Transverse colon (tissue), 4 donors: Measurements from ENCODE around the gene HTT. TPM values are rescaled to one million over a fixed set of nuclear protein-coding genes. Genes with fewer than 3 reads are reported as not detected.

Source experiments
- DNase-seq: peaks from one replicate; pipeline ENCODE4 v3.0.0-alpha.2; 2019
- H3K27ac ChIP-seq, 4 donors: fragments of 200-600 bp; sonication (generic); 2 replicates each; pipeline ENCODE4 v1.5.1; 2016 to 2018; ENCODE audit warnings: inconsistent platforms in 4 of 4
- H3K27me3 ChIP-seq: fragments of 200-600 bp; sonication (generic); 2 replicates; pipeline ENCODE4 v1.5.1; 2017; ENCODE audit warnings: inconsistent platforms
- H3K36me3 ChIP-seq, 4 donors: fragments of 200-600 bp; sonication (generic); 2 replicates each; pipeline ENCODE4 v1.5.1; 2017 to 2019; ENCODE audit warnings: inconsistent platforms in 4 of 4
- H3K4me1 ChIP-seq, 4 donors: fragments of 200-600 bp; sonication (generic); 2 replicates each; pipeline ENCODE4 v1.5.1; 2017 to 2020; ENCODE audit warnings: inconsistent platforms in 4 of 4
- H3K4me3 ChIP-seq, 4 donors: fragments of 200-600 bp; sonication (generic); 1 replicate in 1 of 4; 2 replicates in 3 of 4; pipeline versions ENCODE4 v1.5.1 to v1.6.1; 2017 to 2019; ENCODE audit warnings: inconsistent platforms in 4 of 4
- H3K9me3 ChIP-seq, 2 donors: fragments of 200-600 bp; sonication (generic); 2 replicates each; pipeline ENCODE4 v1.5.1; 2017 to 2019; ENCODE audit warnings: inconsistent platforms in 2 of 2
- CTCF ChIP-seq, 5 experiments: fragments of 200-600 bp in 3 of 5; fragments of 450-650 bp in 2 of 5; sonication (generic) in 3 of 5; IDR thresholded peaks; 1 replicate in 2 of 5; 2 replicates in 3 of 5; pipeline ENCODE4 v1.5.1; 2016 to 2017; ENCODE audit warnings: antibody characterized with exemption in 5 of 5, inconsistent platforms in 3 of 5, mild to moderate bottlenecking in 2 of 5, moderate library complexity in 1 of 5
- EP300 ChIP-seq: sonication (generic); formaldehyde crosslinking; IDR thresholded peaks from one replicate; pipeline ENCODE4 v1.6.1; 2017; ENCODE audit warnings: antibody characterized with exemption, low read depth
- POLR2A ChIP-seq: fragments of 450-650 bp; IDR thresholded peaks from one replicate; pipeline ENCODE4 v1.6.1; 2016; ENCODE audit warnings: antibody characterized with exemption, mild to moderate bottlenecking, moderate library complexity
- POLR2AphosphoS5 ChIP-seq, 3 donors: sonication (generic); formaldehyde crosslinking; IDR thresholded peaks; one replicate each; pipeline ENCODE4 v1.6.1; 2016; ENCODE audit warnings: antibody characterized with exemption in 3 of 3
- WGBS, 2 donors: methylation state at CpG; one replicate each; pipeline ENCODE4 v1.1.5; 2018; ENCODE audit warnings: low coverage in 1 of 2; 5-methylcytosine and 5-hydroxymethylcytosine counted together
- in situ Hi-C, 4 donors: fragments of 200-750 bp; cut with MboI; loops; one replicate each; pipeline versions ENCODE4 v1.15.0 to v1.15.1; 2017; ENCODE audit warnings: low sequenced_read_pairs in 3 of 4, low pct_ligation_motif_present in 1 of 4, low pct_unique_long_range_greater_than_20kb in 1 of 4
- intact Hi-C: fragments of 100-400 bp; cut with DNase I; formaldehyde crosslinking; loops from one replicate; pipeline ENCODE4 v1.15.1; 2023; ENCODE audit warnings: low total_unique reads
- total RNA-seq, 4 donors: library from RNA; depleted of rRNA; stranded (reverse); fragments of >200 nt; gene quantifications; one replicate each; pipeline ENCODE4 v1.1.0, GENCODE V29; 2016

HTT gene
- total RNA-seq, 4 donors from 2014 or later: 40.0 to 111 (median 79.4) TPM

DNA sequence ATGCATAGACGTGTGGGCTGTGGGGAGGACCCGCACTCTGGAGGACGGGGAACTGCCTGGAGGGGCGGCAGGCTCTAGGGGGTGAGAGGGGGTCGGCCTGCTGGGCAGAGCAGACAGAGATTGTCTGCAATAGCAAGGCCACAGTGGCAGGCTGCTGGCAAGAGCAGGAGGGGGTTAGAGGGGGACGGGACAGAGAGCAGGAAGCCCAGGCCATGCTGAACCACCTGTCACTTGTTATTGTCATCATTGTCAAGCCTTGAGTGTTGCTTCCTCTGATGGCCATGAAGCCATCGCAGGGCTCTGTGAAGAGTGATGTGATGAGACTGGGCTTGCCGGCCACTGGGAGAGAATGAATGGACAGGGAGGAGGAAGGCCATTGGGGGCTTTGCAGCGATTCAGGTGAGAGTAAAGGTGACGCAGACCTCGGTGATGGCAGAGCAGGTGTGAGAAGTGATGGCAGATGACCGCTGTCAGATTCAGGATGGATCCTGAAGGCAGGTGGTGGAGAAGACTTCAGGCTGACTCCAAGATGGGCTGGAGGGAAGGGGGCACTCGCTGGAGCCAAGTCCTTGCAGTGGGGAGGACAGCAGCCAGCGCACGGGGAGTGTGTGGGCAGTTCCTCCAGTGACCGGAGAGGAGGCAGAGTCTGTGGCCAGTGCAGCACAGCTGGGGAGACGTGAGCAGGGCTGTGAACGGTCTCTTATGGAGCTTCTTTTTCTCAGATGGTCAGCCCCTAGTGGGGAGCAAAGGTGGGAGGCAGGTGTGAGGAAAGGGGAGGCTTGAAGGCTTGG, 43.7 kb upstream of the HTT start:
- Histone ChIP-seq H3K4me3 (no peak overlapping the region), H3K36me3 (no peaks in the 10 kb centered on the region), H3K27me3 (no peaks in the 10 kb centered on the region), H3K4me1 (no peaks in the 10 kb centered on the region), H3K9me3 (no peaks in the 10 kb centered on the region), H3K27ac (no peak overlapping the region)
- intact Hi-C loops: loop anchor here (10.0 kb wide), 1 partner anchor 56 kb away; no protein-coding TSS in a partner anchor
- TF ChIP-seq POLR2A (no peak), CTCF (IDR thresholded peaks at IDR 0.05) (no peak), EP300 (no peak), POLR2AphosphoS5 (IDR thresholded peaks at IDR 0.05) (no peak)
- no peak for DNase-seq
- 60 to 76% methylated on average over 1 to 18 of the region's 18 CpGs for WGBS, 2 donors
- in situ Hi-C loops: no loop called here

DNA sequence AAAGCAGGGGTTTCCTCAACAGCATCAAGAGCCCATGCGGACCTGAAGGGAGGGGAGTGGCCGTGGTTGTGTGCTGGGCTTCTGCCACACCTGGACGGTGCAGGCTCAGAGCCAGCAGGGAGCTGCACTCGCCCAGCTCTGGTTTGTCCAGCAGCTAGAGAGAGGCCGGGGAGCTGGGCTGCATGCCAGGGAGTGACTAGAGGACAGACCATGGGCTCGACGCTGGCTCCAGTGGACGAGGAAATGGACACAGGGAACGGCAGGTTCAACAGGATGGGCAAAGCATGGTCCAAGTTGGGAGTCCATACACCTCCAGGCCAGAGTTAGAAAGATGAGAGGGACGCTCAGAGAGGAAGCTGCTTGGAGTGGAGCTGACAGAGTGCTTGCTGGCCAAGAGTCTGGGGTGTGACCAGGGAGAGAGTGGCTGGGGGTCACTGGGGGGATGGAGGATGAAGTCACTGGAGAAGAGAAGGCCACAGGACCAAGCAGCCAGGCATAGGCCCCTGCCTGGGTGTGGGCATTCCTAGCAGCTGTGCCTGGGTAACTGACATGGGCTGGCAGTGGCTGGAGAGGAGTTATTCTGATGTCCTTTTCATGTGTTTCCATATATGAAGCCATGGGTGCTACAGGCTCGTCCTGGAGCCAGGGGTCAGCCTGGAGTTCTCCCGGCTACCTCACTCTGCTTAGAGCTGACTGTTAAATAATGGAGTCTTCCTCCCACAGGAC, 43.0 kb upstream of the HTT start:
- Histone ChIP-seq H3K36me3 (no peaks in the 10 kb centered on the region), H3K27me3 (no peaks in the 10 kb centered on the region), H3K9me3 (no peaks in the 10 kb centered on the region), H3K4me3 (no peak overlapping the region), H3K27ac (no peak overlapping the region), H3K4me1 (no peaks in the 10 kb centered on the region)
- in situ Hi-C loops (no loop called here), intact Hi-C loops (loop anchor here (10.0 kb wide), 1 partner anchor 57 kb away; no protein-coding TSS in a partner anchor)
- 56% methylated on average over 12 of the region's 12 CpGs; no CpG with 5 or more reads in 1 of the 2 donors for WGBS, 2 donors
- no peak for DNase-seq
- TF ChIP-seq POLR2AphosphoS5 (IDR thresholded peaks at IDR 0.05) (no peak), EP300 (no peak), CTCF (IDR thresholded peaks at IDR 0.05) (no peak)

GRCh38 chr4:3034231-3034630, 40.2 kb upstream of the HTT start:
- no peaks in the 10 kb centered on the region for H3K27me3 ChIP-seq
- in situ Hi-C loops (no loop called here), intact Hi-C loops (loop anchor here (10.0 kb wide), 1 partner anchor 59 kb away; no protein-coding TSS in a partner anchor)
- H3K9me3 ChIP-seq: no peaks in the 10 kb centered on the region
- H3K27ac ChIP-seq: no peak overlapping the region
- WGBS, 2 donors: 74 to 91% methylated on average over 4 to 8 of the region's 8 CpGs
- no peak overlapping the region for H3K4me3 ChIP-seq
- no peaks in the 10 kb centered on the region for H3K36me3 ChIP-seq
- TF ChIP-seq POLR2AphosphoS5 (IDR thresholded peaks at IDR 0.05) (no peak), POLR2A (no peak), CTCF (IDR thresholded peaks at IDR 0.05) (no peak), EP300 (no peak)
- DNase-seq: no peak
- H3K4me1 ChIP-seq: peaks cover 0 to 13% (median 7%) of the 10 kb centered on the region in 4 donors

- Histone ChIP-seq H3K27me3 (no peaks in the 10 kb centered on the region), H3K4me1 (peaks cover 0 to 13% (median 7%) of the 10 kb centered on the region in 4 donors), H3K9me3 (no peaks in the 10 kb centered on the region), H3K27ac (no peak overlapping the region), H3K4me3 (no peak overlapping the region), H3K36me3 (no peaks in the 10 kb centered on the region)
- DNase-seq: no peak
- in situ Hi-C loops (no loop called here), intact Hi-C loops (loop anchor here (10.0 kb wide), 1 partner anchor 60 kb away; no protein-coding TSS in a partner anchor)
- WGBS, 2 donors: 72 to 82% methylated on average over 2 to 8 of the region's 8 CpGs
- TF ChIP-seq POLR2AphosphoS5 (IDR thresholded peaks at IDR 0.05) (no peak), POLR2A (no peak), EP300 (no peak)
Measured at GRCh38 chr4:3035249-3035648, 39.2 kb upstream of the HTT start.
